T-helper 9 cell (primary cell): ENCODE measurements around the gene PHLDB1.
"Not testable (repeated sequence)": the region's sequence is repeated elsewhere in the genome, so short reads cannot be mapped to it uniquely, and the experiment has no call there.

Experiments used
- DNase-seq: peaks from one replicate; pipeline ENCODE4 v3.0.0-alpha.2; 2020

The PHLDB1 gene

GRCh38 chr11:118659953-118660680 lies 52.7 kb downstream of the PHLDB1 start:
- DNase-seq, result no peak

- DNase-seq, result no peak
These were observed 53.4 kb downstream of the PHLDB1 start for GRCh38 chr11:118660681-118661424.

- DNase-seq, result no peak
These were observed 54.2 kb downstream of the PHLDB1 start for GRCh38 chr11:118661425-118662301.

- DNase-seq, result no peak
These were observed 55.2 kb downstream of the PHLDB1 start for GRCh38 chr11:118662401-118663271.

- no peak for DNase-seq
These were observed 56.0 kb downstream of the PHLDB1 start for GRCh38 chr11:118663381-118663780.

- no peak for DNase-seq
These were observed 56.5 kb downstream of the PHLDB1 start for GRCh38 chr11:118663902-118664301.

GRCh38 chr11:118666371-118666770 lies 59.0 kb downstream of the PHLDB1 start:
- no peak for DNase-seq

GRCh38 chr11:118670063-118670462 lies 62.6 kb downstream of the PHLDB1 start:
- no peak for DNase-seq

GRCh38 chr11:118671254-118671653 lies 63.8 kb downstream of the PHLDB1 start:
- DNase-seq, result no peak

- no peak for DNase-seq
These were observed 65.4 kb downstream of the PHLDB1 start for GRCh38 chr11:118672846-118673245.

GRCh38 chr11:118673361-118674081 lies 66.1 kb downstream of the PHLDB1 start:
- DNase-seq, result no peak

- no peak for DNase-seq
These were observed 66.6 kb downstream of the PHLDB1 start for GRCh38 chr11:118674082-118674435.

GRCh38 chr11:118677977-118678376 lies 70.6 kb downstream of the PHLDB1 start:
- DNase-seq, result no peak

- DNase-seq, result not testable (repeated sequence)
These were observed 71.5 kb downstream of the PHLDB1 start for GRCh38 chr11:118678908-118679307.

GRCh38 chr11:118679483-118679882 lies 72.1 kb downstream of the PHLDB1 start, which contains the start of gene TREH:
Gene TREH, minus strand, starts transcription at chr11:118679650. Its CDS starts 23 bp downstream, at chr11:118679627.
- no peak for DNase-seq

GRCh38 chr11:118682372-118682771 lies 75.0 kb downstream of the PHLDB1 start:
- no peak for DNase-seq

GRCh38 chr11:118682939-118683338 lies 75.5 kb downstream of the PHLDB1 start:
- not testable (repeated sequence) for DNase-seq

- no peak for DNase-seq
These were observed 76.8 kb downstream of the PHLDB1 start for GRCh38 chr11:118684187-118684586.

GRCh38 chr11:118687906-118688305 lies 80.5 kb downstream of the PHLDB1 start:
- no peak for DNase-seq

- DNase-seq, result not testable (repeated sequence)
These were observed 80.9 kb downstream of the PHLDB1 start for GRCh38 chr11:118688339-118688738.

- DNase-seq, result no peak
These were observed 81.6 kb downstream of the PHLDB1 start for GRCh38 chr11:118688851-118689502.
